CD4-positive, CD25-positive, alpha-beta regulatory T cell (primary cell): ENCODE data around the gene GLB1L. TPM values are rescaled to one million over a fixed set of nuclear protein-coding genes. Genes with fewer than 3 reads are reported as not detected.
A peak's percentile ranks its signal among the peaks of the same experiment; 100 is the strongest.

Experiments
- ATAC-seq, 2 donors: fragments of 150-1000 bp; cut with Tn5 transposase; one replicate each; pipeline ENCODE4 v1.10.0; 2021; ENCODE audit warnings: low read depth in 2 of 2, moderate number of reproducible peaks in 2 of 2, moderate library complexity in 1 of 2
- DNase-seq, 3 donors: peaks; one replicate each; pipeline versions ENCODE4 v3.0.0 to v3.0.0-alpha.2; 2012 to 2022; ENCODE audit warnings: mixed read lengths in 1 of 3
- H3K27ac ChIP-seq: one replicate; pipeline ENCODE4 v1.7.0; 2013; ENCODE audit warnings: mild to moderate bottlenecking, low read length; ENCODE audit not compliant: insufficient read depth, poor library complexity, severe bottlenecking
- H3K27me3 ChIP-seq: one replicate; pipeline ENCODE4 v1.7.0; 2013; ENCODE audit warnings: low read length; ENCODE audit not compliant: control insufficient read depth, insufficient read depth
- H3K36me3 ChIP-seq: one replicate; pipeline ENCODE4 v1.7.0; 2013; ENCODE audit warnings: mild to moderate bottlenecking, low read length, moderate library complexity; ENCODE audit not compliant: control insufficient read depth, insufficient read depth
- H3K4me1 ChIP-seq: 2 replicates; pipeline ENCODE4 v1.7.0; 2013; ENCODE audit warnings: mild to moderate bottlenecking, low read length; ENCODE audit not compliant: insufficient read depth, control insufficient read depth, poor library complexity, severe bottlenecking
- H3K4me3 ChIP-seq: one replicate; pipeline ENCODE4 v1.7.0; 2013; ENCODE audit warnings: low read depth, mild to moderate bottlenecking, low read length, moderate library complexity
- H3K9me3 ChIP-seq, 2 experiments: 1 replicate in 1 of 2; 2 replicates in 1 of 2; pipeline ENCODE4 v1.7.0; 2013; ENCODE audit warnings: low read length in 2 of 2, mild to moderate bottlenecking in 1 of 2, moderate library complexity in 1 of 2; ENCODE audit not compliant: control insufficient read depth in 2 of 2
- H3K27ac Mint-ChIP-seq, 3 donors: one replicate each; pipeline ENCODE4 v1.8.0; 2020 to 2022; ENCODE audit warnings: mild to moderate bottlenecking in 3 of 3, mixed read lengths in 3 of 3, moderate library complexity in 2 of 3
- H3K27me3 Mint-ChIP-seq: one replicate; pipeline ENCODE4 v1.8.0; 2022; ENCODE audit warnings: mild to moderate bottlenecking, mixed read lengths
- H3K36me3 Mint-ChIP-seq: one replicate; pipeline ENCODE4 v1.8.0; 2020; ENCODE audit warnings: mixed read lengths
- H3K4me1 Mint-ChIP-seq, 4 donors: one replicate each; pipeline ENCODE4 v1.8.0; 2020 to 2022; ENCODE audit warnings: mixed read lengths in 4 of 4, mild to moderate bottlenecking in 1 of 4
- H3K4me3 Mint-ChIP-seq, 4 donors: one replicate each; pipeline ENCODE4 v1.8.0; 2020 to 2022; ENCODE audit warnings: mild to moderate bottlenecking in 4 of 4, mixed read lengths in 4 of 4, moderate library complexity in 3 of 4
- H3K9me3 Mint-ChIP-seq, 7 donors: one replicate each; pipeline ENCODE4 v1.8.0; 2020 to 2022; ENCODE audit warnings: mixed read lengths in 7 of 7, mild to moderate bottlenecking in 3 of 7, moderate library complexity in 2 of 7
- polyA plus RNA-seq, 4 donors: library from polyadenylated mRNA; unstranded; fragments of 300-500 nt; fragmentation: Illumina TruSeq; gene quantifications; one replicate each; pipeline ENCODE4 v1.2.3, GENCODE V29; 2021
- total RNA-seq: library from RNA; stranded (reverse); gene quantifications from one replicate; pipeline ENCODE4 v1.2.3, GENCODE V29; 2022

GLB1L gene
- total and polyA plus RNA-seq, 5 donors from 2014 or later, result 0.78 to 1.1 (median 0.88) TPM; not detected in 1

DNA sequence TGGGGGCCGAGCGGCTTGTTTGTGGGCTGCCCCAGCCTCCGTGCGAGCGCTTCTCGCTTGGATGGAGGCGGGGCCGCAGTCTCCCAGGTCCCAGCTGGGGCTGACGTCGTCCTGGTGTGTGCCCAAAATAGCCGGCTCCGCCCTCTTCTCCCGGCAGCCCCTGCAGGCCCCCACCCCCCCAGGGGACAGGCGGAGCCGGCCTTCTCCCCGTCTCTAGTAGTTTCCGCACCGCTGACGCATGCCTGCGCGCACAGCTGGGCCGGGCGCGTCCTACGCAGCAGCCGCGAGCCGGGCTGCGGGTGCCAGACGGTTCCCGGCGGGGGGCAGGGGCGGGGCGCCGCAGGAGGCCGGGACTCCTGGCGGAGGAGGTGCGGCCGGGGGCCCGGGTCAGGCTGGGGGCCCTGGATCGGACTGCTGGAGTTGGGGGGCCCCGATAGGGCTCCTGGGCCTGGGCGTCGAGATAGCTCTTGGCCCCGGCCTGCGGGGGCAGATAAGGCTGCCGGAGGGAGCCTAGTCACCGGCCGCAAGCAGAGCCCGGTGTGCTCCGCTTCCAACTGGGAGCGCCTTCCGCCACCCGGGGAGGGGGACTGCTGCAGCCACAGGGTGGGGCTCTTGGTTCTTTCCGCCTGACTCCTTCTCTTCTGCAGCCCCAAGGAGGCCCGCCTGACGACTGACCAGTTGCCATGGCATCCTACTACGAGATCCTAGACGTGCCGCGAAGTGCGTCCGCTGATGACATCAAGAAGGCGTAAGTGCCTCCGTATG lies 34.1 kb upstream of the GLB1L start, which contains the start of gene DNAJB2:
TSS of gene DNAJB2 (plus strand) at position 216 of the 765 bp plus-strand sequence. CDS start at position 684, 468 bp downstream.
- DNase-seq (peak; percentile 98 to 99 (median 98)), ATAC-seq (peak; percentile 91 to 92)
- peaks cover 40% of the 10 kb centered on the region for H3K36me3 ChIP-seq
- H3K9me3 ChIP-seq, result no peaks in the 10 kb centered on the region
- peaks cover 22 to 64% (median 29%) of the 10 kb centered on the region in 4 donors for H3K4me1 Mint-ChIP-seq
- H3K4me3 ChIP-seq, result peak within 1 kb of the TSS; percentile 78
- H3K27me3 ChIP-seq, result no peaks in the 10 kb centered on the region
- H3K4me3 Mint-ChIP-seq, result peak within 1 kb of the TSS; percentile 93 to 98 (median 96)
- H3K27ac Mint-ChIP-seq, result peak within 1 kb of the TSS; percentile 99 to 100 (median 100)
- peaks cover 28% of the 10 kb centered on the region for H3K4me1 ChIP-seq
- H3K27ac ChIP-seq, result peak within 1 kb of the TSS; percentile 99
- peaks cover 12% of the 10 kb centered on the region for H3K27me3 Mint-ChIP-seq
- peaks cover 25% of the 10 kb centered on the region for H3K36me3 Mint-ChIP-seq
- H3K9me3 Mint-ChIP-seq, result peaks cover 0 to 2% (median 0%) of the 10 kb centered on the region in 7 donors

DNA sequence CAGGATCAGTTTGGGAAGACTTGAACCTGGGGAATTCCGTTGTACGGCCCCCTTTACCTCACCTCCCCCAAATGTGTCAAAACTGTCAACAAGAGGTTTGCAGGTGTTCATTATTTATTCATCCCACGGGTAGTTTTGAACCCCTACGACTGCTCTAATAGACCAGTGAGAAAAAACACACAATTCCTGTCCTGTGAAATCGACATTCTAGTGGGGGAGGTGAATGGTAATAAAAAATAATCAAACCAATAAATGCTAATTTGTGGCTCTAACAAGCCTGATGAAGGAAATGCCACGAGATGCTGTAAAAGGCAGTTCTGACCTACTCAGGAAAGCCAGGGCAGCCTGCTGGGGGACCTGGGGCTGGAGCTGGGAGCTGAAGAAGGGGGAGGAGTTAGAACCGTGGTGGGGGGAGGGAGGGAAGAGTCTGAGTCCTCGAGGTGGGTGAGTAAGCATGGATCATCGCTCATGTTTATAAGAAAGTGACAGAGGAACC lies 33.5 kb upstream of the GLB1L start:
- Mint-ChIP-seq H3K27me3 (peaks cover 12% of the 10 kb centered on the region), H3K4me3 (peak overlapping the region; percentile 93 to 98 (median 96)), H3K4me1 (peaks cover 22 to 60% (median 27%) of the 10 kb centered on the region in 4 donors), H3K27ac (peak overlapping the region; percentile 48 to 100 (median 100)), H3K36me3 (peaks cover 23% of the 10 kb centered on the region), H3K9me3 (peaks cover 0 to 2% (median 0%) of the 10 kb centered on the region in 7 donors)
- no peak for ATAC-seq
- Histone ChIP-seq H3K27me3 (no peaks in the 10 kb centered on the region), H3K4me1 (peaks cover 28% of the 10 kb centered on the region), H3K9me3 (no peaks in the 10 kb centered on the region), H3K4me3 (peak overlapping the region; percentile 78), H3K27ac (peak overlapping the region; percentile 99), H3K36me3 (peaks cover 35% of the 10 kb centered on the region)
- DNase-seq, result no peak

DNA sequence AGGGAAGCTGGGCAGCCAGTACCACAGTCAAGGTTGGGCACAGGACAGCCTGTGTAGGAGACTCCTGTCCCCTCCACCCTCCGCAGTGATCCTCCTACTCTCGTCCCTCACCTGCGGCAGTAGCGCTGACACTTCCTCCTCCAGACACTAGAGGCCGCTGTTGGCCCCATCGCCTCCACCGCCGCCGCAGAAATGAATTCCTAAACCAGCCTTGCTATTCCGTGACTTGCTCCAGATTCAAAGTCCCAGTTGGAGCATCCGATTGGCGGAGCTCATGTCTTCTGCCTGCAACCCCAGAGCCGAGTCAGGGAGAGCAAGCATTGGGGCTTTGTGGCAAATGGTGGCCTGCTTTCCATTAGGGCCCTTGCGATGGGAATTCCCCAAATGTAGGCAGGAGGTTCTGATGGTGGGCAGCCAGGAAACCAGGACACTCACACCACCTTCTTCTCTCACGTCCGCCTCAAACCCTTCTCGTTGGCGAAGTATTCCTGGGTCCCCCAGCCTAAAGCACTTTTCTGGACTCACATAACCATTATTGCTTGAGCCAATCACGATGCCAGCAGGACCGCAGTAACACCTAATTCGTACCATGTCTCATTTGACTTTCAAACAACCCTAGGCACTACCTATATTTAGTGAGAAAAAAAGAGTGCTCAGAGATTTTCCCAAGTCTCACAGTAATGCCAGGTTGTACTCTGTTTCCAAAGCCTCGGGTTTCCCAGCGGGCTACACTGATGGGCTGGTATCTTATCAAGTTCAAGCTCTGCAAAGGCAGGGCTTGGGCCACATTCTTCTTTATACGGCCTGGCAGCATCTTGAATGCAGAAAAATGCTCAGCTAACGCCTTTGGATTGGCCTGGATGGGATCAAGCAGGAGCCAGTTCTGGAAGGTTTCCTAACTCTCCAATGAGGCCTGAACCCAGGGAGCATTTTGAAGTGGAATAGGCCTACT lies 32.7 kb upstream of the GLB1L start:
- no peaks in the 10 kb centered on the region for H3K9me3 ChIP-seq
- peaks cover 0 to 2% (median 0%) of the 10 kb centered on the region in 7 donors for H3K9me3 Mint-ChIP-seq
- H3K4me1 Mint-ChIP-seq, result peaks cover 20 to 55% (median 26%) of the 10 kb centered on the region in 4 donors
- H3K36me3 ChIP-seq, result peaks cover 27% of the 10 kb centered on the region
- no peaks in the 10 kb centered on the region for H3K27me3 ChIP-seq
- peaks cover 12% of the 10 kb centered on the region for H3K27me3 Mint-ChIP-seq
- ATAC-seq (no peak), DNase-seq (peak; percentile 64 to 76 (median 68))
- peak overlapping the region; percentile 76 to 100 (median 100) for H3K27ac Mint-ChIP-seq
- H3K27ac ChIP-seq, result peak overlapping the region; percentile 99
- H3K4me1 ChIP-seq, result peaks cover 28% of the 10 kb centered on the region
- H3K4me3 Mint-ChIP-seq, result peak overlapping the region; percentile 93 to 98 (median 96)
- H3K36me3 Mint-ChIP-seq, result peaks cover 17% of the 10 kb centered on the region
- H3K4me3 ChIP-seq, result peak overlapping the region; percentile 78

DNA sequence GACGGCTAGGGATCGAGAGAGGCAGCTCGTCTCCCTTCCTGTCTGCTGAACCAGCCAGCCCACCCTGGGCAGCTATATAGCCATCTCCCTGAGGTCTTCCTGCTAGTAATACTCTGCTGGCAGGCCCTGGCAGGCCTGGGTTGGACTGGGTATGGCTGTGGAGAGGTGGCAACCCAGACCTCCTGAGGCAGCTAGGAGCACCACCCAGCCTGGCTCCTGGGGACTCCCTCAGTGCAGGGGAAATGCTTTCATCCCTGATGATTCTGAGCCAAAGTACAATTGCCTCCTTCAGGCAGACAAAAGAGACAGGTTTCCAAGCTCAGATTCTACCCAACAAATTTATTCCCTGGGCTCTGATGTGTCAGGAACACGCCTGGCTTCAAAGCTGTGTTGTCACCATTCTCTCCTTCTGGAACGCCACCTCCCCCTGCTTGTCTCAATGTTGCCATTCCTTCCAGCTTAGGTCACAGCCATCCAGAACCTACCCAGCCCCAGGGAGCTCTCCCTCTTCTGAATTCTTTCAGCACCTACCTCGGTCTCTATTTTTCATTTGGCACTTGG lies 29.2 kb upstream of the GLB1L start:
- peaks cover 18% of the 10 kb centered on the region for H3K4me1 ChIP-seq
- no peaks in the 10 kb centered on the region for H3K27me3 ChIP-seq
- peaks cover 14% of the 10 kb centered on the region for H3K27me3 Mint-ChIP-seq
- DNase-seq (no peak), ATAC-seq (no peak)
- H3K27ac Mint-ChIP-seq, result no peak overlapping the region
- no peak overlapping the region for H3K4me3 Mint-ChIP-seq
- H3K9me3 ChIP-seq, result no peaks in the 10 kb centered on the region
- H3K36me3 Mint-ChIP-seq, result no peaks in the 10 kb centered on the region
- H3K36me3 ChIP-seq, result no peaks in the 10 kb centered on the region
- no peak overlapping the region for H3K27ac ChIP-seq
- H3K4me3 ChIP-seq, result no peak overlapping the region
- H3K9me3 Mint-ChIP-seq, result no peaks in the 10 kb centered on the region
- H3K4me1 Mint-ChIP-seq, result peaks cover 10 to 22% (median 19%) of the 10 kb centered on the region in 4 donors

DNA sequence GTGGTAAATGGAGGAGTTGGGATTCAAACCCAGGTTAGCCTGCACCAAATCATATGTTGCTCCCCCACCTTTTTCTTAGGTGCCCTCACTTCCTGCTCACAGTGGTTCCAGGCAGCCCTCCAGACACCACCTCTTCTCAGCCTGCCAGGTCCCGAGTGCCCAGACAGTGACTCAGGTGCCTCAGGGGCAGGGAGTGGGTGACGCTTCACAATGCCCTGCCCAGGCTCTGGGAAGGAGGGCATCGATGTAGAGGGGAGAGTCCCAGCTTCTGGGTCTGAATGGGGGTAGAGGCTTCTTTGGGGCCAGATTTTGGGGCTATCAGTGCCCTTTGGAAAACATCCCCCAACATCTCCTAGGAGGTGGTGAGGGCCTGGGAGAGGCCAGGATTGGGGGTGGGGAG lies 28.7 kb upstream of the GLB1L start:
- H3K4me3 ChIP-seq, result no peak overlapping the region
- no peaks in the 10 kb centered on the region for H3K9me3 ChIP-seq
- H3K27ac ChIP-seq, result no peak overlapping the region
- no peaks in the 10 kb centered on the region for H3K36me3 ChIP-seq
- H3K27me3 ChIP-seq, result no peaks in the 10 kb centered on the region
- Mint-ChIP-seq H3K27me3 (peaks cover 18% of the 10 kb centered on the region), H3K4me1 (peaks cover 10 to 19% (median 17%) of the 10 kb centered on the region in 4 donors), H3K36me3 (no peaks in the 10 kb centered on the region), H3K27ac (no peak overlapping the region), H3K9me3 (no peaks in the 10 kb centered on the region), H3K4me3 (no peak overlapping the region)
- DNase-seq (no peak), ATAC-seq (no peak)
- H3K4me1 ChIP-seq, result peaks cover 17% of the 10 kb centered on the region

DNA sequence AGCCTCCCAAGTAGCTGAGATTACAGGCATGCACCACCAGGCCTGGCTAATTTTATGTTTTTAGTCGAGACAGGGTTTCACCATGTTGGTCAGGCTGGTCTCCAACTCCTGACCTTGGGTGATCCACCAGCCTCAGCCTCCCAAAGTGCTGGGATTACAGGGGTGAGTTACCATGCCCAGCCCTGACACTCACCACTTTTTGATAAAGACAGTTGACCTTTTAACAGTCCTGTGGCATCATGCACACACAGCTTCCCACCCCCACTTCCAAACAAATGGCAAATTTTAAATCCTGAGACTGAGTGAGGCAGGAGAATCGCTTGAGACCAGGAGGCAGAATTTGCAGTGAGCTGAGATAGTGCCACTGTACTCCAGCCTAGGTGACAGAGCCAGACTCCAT lies 27.8 kb upstream of the GLB1L start:
- ATAC-seq (no peak), DNase-seq (no peak)
- Mint-ChIP-seq H3K4me3 (no peak overlapping the region), H3K4me1 (peaks cover 8 to 10% (median 9%) of the 10 kb centered on the region in 4 donors), H3K27me3 (peaks cover 18% of the 10 kb centered on the region), H3K36me3 (no peaks in the 10 kb centered on the region), H3K27ac (no peak overlapping the region), H3K9me3 (no peaks in the 10 kb centered on the region)
- H3K36me3 ChIP-seq, result no peaks in the 10 kb centered on the region
- no peak overlapping the region for H3K4me3 ChIP-seq
- H3K9me3 ChIP-seq, result no peaks in the 10 kb centered on the region
- no peak overlapping the region for H3K27ac ChIP-seq
- no peaks in the 10 kb centered on the region for H3K27me3 ChIP-seq
- peaks cover 8% of the 10 kb centered on the region for H3K4me1 ChIP-seq

DNA sequence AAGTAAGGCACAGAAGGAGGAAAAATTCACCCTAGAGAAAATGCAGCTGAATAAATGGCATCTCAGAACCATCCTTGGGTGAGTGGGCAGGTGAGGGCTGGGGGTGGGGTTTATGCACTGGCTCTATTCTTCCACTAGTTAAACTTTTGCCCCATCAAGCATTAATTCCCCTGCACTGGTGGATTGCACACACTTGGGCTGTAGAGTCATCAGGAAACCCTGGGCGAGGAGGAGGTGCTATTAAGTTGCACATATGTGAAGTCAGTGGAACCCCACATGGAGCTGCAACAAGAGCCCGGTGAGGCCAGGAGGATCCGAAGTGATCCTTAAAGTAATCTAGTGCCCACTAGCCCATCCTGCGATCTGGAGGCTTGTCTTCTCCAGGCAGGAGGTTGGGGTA lies 27.1 kb upstream of the GLB1L start:
- Histone ChIP-seq H3K27me3 (no peaks in the 10 kb centered on the region), H3K27ac (no peak overlapping the region), H3K4me1 (peaks cover 1% of the 10 kb centered on the region), H3K4me3 (no peak overlapping the region), H3K36me3 (no peaks in the 10 kb centered on the region), H3K9me3 (no peaks in the 10 kb centered on the region)
- H3K36me3 Mint-ChIP-seq, result no peaks in the 10 kb centered on the region
- H3K9me3 Mint-ChIP-seq, result no peaks in the 10 kb centered on the region
- no peak for DNase-seq
- no peak overlapping the region for H3K27ac Mint-ChIP-seq
- H3K4me1 Mint-ChIP-seq, result peaks cover 3% of the 10 kb centered on the region in 4 donors
- H3K27me3 Mint-ChIP-seq, result peaks cover 18% of the 10 kb centered on the region
- no peak overlapping the region for H3K4me3 Mint-ChIP-seq
- ATAC-seq, result no peak
